Stimulated activated CD4-positive, alpha-beta T cell treated with anti-CD3 and anti-CD28 coated beads, Interleukin-12 subunit alpha, Interleukin-12 subunit beta, amount 100 ng/mL, for 48 hours (primary cell): ENCODE measurements around the gene TBX15.

Experiments
- DNase-seq, 3 donors: peaks; one replicate each; pipeline ENCODE4 v3.0.0-alpha.2; 2020; ENCODE audit warnings: low read depth in 2 of 3, low spot score in 1 of 3

Gene TBX15

DNA sequence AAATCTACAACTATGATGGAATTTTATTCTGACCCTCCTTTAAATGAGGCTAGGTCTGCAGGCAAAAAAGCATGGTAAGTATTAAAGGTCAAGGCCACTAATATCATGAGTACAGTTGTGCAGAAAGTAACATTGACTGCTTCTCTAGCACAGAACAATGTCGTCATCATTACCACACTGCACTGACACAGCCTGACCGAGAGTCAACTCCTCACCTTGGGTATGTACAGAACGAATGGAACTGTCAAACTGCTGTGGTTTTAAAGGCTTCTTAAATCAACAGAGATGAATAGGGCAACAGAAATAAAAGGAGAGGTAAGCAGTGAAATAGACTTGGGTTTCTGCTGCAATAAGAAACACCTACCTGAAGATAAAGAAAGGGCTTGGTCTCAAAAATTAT, 88.8 kb downstream of the TBX15 start:
- no peak for DNase-seq

DNA sequence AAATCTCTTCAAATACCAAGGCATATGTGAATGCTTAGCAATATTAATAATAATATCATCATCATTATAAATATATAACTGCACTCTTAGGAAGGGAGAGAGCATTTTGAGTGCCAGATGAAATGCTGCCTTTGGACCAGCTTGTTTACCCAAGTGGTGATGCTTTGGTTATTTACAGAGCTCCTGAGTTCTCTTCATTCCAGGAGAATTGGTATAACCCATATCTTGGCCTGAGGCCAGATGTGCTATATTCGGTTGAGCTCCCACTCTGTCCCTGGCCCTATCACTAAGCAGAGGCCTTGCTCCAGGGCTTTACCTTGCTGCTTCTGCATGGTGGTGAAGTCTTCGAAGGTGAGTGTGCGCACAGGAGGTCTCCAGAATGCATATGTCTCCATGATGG, 89.4 kb downstream of the TBX15 start:
- no peak for DNase-seq

DNA sequence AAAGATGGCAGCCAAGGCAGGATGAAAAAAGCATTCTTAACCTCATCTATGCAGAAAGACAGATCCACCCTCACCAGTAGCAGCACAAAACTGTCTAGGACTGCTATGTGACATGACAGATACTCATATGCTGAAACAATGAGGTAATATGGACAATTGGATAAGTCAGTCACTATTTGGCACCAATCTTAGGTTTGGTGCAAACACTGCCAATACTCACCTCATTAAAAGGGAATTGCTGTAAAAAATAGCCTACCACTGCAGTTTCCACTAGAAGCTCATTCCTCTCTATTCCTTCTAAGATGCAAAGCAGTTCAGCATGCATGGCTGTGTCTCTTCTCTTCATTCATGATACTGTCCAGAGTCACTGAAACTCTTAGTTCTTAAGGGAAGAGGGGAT, 91.7 kb downstream of the TBX15 start:
- DNase-seq: no peak

DNA sequence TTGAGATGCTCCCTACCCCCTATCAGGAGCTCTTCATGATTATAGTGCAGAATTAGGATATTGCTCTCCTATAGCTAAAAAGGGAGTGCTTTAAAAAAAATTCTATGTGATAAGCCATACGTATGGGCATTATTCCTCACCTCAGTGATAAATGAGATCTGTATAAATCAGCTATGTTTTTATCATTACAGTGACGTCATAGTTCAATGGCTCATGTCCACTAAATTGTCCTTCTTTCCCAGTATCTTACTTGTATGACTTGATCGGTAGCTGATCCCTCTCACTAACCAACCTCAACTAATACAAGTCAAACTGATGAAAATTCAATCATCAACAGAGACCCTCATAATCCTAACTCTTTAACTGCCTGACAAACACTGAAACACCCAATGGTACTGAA, 93.3 kb downstream of the TBX15 start:
- no peak for DNase-seq

DNA sequence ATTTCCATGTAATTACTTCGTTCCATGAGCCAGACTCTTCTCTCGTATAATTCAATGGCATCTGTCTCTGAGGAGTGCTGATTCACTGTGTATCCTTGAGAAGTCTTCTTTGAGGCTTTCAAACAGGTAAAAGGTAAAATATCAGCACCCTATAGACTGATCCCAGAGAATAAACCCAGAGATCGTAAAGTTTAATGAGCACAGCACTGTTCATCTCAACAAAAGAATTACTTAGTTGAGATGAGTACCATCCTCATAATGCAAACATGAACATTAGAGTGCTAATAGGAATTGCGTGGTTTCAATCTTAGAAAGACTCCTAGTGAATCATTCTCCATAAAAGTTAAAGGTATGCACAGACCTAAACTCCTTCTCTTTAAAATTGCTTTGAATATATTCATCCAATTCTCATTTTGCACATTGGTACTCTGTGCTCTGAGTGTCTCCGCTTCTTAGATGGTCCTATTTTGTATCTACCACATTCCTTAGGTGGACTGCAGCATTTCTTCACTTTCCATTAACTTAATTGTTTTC, 97.2 kb downstream of the TBX15 start:
- no peak for DNase-seq

DNA sequence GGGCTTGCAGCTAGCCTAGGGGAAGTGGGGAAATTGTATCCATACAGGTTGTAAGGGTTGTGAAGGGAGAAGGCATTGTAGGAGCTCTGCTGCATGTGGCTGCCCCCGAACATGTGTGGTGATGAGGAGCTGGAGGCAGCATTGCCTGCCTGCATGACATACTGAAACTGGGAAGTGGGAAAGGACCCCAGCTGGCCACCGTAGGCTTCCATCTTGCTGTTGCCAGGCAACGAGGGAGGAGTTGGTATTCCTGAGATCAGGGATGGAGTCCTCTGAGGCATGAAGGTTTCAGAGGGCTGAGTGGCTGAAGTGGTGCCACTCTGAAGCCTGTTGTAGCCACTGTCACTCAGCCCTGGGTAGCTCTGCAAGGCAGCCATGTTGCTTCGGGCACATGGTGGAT, 103.2 kb downstream of the TBX15 start:
- no peak for DNase-seq

DNA sequence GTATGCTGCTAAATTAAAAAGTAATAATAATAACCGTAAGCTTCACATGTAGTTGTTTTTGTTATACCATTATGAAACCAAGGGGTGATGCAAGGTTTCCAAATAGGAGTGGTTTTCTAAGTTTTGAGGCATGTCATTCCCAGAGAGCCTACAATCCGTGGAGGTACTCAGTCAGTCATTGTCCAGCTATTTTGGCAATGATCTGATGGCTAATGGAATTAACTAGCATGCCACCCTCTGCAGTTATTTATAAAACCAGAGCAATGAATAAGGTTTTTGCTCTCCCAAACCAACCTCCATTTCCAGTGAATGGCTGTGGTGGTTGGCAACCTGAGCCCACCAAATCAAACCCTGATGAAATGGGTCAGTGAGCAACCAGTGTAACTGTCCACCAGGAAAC, 106.4 kb downstream of the TBX15 start:
- no peak for DNase-seq

DNA sequence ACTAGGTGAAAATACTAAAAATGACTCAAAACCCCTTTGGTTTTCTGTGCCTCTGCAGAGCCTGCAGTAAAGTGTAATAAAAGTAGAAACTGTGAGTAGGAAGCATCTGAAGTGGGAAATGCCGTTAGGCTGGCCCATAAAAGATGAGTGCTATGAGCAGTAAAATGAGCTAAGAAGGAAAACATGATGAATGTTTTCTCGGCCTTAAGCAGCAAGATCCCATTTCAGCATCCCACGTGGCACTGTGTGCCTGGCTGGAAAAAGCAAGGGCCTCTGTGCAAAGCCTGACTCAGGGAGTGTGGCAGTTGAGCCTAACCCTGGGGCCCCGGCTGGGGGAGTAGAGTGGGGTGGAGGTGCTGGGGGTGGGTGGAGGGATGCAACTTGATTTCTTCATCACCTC, 109.5 kb downstream of the TBX15 start:
- DNase-seq: no peak

DNA sequence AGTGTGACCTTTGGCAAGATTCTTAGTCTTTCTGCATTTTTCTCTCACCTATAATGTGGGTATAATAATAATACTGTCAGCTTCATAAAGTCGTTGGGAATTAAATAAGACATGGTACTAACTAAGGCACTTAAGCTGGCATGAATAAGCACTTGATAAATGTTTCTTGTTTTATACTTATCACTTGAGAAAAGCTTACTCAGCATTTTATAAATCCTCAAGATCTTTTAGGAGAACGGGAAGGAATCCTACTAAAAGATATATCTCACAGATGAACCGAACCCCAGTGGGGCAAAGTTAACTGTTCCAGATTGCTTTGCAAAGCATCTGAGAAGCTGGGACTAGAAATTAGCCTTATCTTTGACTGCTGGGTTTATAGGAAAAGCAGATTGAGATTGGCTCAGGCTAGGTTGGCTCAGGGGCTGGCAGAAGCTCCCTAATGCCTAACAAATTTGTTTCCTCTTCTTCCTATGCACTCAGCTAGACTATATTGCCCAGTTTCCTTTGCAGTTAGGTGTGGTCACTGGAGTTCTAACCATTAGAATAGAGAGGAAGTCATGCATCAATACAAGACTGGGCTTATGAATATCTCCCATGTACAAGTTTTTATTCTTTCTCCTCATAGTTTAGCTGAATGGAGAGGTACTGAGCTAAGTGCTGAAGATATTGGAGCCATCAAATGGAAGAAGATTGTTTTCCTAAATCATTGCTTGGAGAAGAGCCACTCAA, 110.3 kb downstream of the TBX15 start:
- no peak for DNase-seq

DNA sequence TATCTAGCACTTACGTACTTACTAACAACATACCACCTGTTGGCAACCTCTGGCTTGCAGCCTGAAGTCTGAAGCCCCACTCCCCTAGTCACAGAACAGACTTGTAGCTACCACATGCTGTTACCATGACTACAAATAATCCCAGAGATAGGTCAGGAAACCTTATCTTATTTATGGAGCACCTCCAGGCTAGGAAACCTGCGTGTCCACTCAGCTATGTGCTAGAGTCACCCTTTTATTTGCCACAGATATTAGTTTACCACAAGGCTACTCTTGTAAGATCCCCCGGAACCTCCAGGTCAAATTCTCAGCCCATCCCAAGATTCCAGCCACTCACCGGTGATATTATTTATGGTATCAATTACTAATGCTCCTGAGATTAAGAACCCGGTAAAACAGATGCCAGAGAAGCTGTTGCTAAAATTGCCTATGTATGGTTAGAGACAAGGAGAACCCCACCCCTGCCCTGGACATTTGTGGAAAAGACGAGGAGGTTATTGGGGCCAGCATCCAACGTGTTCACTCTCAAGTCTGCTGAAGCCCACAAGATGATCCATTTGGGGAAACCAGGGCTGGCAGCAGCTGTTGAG, 116.5 kb downstream of the TBX15 start:
- DNase-seq: no peak

DNA sequence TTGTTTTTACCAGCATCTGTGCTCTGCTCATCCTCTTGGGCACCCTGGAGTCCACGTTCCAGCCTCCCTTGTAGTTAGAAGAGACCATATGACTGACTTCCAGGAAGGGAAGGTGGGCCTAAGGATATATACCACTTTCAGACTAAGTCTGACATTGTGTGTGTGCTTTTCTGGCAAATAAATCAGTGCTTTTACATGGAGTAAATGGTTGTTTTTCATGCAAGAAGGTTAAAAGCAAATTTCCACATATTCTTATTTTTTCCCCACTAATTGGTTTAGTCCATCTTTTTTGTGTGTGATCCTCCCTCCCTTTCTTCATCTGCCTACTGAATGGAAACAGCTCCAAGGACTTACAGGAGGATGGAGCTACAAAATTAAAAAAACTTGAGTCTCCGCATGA, 119.8 kb downstream of the TBX15 start:
- no peak for DNase-seq

DNA sequence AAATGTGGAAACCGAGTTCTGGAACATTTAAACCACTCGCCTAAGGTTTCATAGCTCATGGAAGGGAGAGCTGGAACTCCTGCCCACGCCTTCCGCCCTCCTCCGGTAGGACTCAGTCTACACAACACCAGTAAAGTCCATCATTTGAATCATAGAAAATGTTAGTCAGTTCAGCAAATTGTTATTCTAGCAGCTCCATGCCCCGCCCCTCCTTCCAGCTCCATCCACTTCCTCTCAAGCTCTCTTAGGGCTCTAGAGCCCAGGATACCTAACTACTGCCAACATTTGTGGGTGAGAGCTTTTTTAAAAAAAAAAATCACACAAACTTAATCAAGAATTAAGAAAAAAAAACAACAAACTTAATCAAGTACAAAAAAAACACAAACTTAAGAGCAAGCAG, 121.8 kb downstream of the TBX15 start:
- no peak for DNase-seq

DNA sequence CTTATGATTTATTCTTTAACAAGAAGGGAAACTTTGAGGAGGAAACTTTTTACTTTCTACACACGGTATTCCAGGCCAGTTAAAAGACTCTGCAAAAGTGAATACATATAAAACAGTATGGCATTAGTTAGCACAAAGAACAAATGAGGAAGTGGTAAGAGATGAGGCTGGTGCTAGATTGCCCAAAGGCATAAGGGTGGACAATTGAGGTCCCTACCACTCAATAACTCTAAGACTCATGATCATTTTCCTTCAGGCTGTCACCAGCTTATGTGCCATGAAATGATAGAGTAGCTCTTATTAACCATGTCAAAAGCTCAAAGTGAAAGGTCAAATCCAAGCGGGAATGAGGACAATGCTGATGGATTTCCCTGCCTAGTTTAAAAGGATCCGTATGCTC, 124.5 kb downstream of the TBX15 start:
- DNase-seq: no peak

DNA sequence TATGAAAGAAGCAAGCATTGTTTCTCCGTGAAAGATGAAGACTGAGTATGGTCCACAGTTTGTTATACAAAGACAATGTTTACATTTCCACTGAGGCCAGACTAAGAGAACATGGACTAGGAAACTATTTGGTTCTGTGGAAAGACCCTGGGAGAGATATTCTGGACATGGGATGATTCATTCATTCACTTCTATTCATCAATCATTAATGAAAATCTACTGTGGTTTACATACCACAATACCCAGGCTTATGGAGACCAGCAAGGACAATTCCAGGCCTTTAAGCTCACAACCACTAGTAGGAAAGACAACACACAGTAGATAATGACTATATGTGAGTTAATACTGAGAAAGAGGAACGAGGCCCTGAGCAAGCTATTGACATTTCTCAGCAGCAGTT, 125.4 kb downstream of the TBX15 start:
- no peak for DNase-seq

DNA sequence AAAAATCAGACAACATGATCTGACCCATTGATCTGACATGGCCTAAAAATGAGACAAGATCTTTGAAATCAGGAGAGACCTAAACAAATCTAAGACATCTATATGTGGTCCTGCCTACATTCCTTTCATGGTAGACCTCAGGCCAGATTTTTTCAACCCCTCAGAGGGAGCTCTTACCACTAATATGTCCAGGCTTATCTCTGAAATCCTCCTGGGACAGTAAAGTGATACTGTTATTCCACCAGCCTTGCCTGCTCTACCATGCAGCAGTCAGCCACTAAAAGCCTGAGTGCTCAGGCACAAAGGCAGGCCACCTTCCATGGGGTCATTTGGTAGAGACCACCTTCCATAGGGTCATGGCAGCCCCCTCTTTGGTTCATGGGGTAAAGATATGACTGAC, 126.9 kb downstream of the TBX15 start:
- no peak for DNase-seq

DNA sequence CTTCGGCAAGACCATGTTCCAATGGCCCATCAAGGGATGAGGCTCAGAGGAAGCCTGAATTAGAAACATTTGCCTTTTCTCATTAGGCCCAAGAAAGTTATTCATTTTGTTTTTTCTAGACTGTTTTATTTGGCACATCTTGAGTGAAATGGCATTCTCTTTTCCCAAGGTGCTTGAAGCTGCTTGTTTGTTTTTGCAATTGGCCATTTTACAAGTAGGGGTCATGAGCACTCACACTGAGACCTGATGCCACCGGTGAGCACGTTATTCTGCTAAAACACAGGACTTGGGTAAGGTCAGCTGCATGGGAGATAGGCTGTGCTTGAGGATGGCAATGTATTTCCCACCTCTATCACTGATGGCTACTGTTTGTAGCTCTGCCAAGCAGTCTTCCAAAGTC, 128.1 kb downstream of the TBX15 start:
- no peak for DNase-seq

DNA sequence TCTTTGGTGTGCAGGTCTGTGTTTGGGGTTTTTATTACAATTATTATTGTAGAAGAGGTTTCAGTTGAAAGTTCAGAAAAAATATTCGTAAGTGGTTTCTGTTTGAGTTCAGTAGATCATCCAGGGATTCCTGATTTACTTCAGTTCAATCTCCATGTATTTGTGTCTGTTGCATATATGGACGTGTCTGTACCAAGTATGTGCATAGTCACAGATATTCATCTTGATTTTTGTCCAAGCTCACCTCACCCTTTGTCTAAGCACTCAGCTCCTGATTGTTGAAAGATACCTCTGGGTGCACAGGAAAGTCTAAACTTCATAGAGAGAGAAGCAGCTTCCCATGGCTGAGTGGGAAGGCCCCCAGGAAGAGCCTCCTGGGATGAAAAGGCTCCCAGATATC, 141.7 kb downstream of the TBX15 start:
- DNase-seq: no peak

DNA sequence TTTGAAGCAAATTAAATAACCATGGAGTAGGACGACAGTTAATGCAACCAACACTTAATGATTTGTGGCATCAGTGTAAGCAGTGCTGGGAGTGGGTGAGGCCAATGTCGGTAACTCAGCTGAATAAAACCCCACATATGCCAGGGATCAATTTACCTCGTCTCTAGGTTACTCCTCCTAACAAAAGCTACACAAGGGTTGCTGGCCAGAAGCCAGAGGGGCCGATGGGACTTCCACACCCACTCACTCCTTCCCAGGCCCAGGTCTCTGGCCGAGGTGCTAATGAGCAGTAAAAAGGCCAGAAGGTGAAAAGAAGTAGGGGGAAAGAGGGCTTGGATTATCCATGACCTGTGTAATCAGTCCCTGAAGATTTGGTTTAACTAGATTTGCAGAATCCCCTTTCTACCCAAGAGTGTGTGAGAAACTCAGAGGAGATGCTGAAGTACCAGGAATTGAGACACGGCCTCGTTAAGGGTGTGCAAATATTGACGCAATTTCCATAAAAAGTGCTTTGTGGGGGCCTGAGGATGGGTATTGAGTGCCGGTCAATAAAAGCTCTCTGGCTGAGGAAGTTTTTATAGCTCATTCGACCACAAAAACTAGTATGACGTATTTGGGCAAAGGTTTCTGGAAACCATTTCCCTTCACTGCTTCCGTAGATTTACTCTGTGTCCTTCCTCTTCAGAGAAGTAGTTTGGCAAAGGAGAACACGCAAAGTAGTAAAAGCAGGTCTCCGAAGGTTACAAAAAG, 145.5 kb downstream of the TBX15 start:
- no peak for DNase-seq

DNA sequence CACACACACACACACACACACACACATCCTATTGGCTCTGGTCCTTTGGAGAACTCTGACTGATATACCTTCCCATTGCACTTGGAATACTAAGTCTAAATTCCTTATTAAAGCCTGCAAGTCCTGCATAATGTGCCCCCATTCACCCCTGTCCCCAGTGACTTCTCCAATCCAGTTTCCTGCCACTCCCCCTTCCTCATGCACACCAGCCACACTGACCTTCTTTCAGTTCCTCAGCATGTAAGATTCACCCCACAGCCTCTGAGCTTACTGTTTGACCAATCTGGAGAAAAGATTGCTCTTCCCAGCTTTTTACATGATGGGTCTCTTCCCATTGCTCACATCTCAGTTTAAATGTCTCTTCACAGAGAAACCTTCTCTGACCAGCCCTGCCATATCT, 146.6 kb downstream of the TBX15 start:
- no peak for DNase-seq
